HUES48 (cell line): ENCODE results near the gene YTHDC1.
"Not testable (repeated sequence)": the region's sequence is repeated elsewhere in the genome, so short reads cannot be mapped to it uniquely, and the experiment has no call there.

Source experiments
- H3K27ac ChIP-seq: one replicate; pipeline ENCODE4 v1.7.0; 2013; ENCODE audit warnings: low read depth, low read length, inconsistent platforms
- H3K27me3 ChIP-seq: 2 replicates; pipeline ENCODE4 v1.6.1; 2013; ENCODE audit warnings: mild to moderate bottlenecking, low read length; ENCODE audit not compliant: control insufficient read depth, insufficient read depth
- H3K36me3 ChIP-seq: 2 replicates; pipeline ENCODE4 v1.6.1; 2013; ENCODE audit warnings: low read length; ENCODE audit not compliant: control insufficient read depth, insufficient read depth
- H3K4me1 ChIP-seq: 2 replicates; pipeline ENCODE4 v1.6.1; 2013; ENCODE audit warnings: mild to moderate bottlenecking, low read length; ENCODE audit not compliant: control insufficient read depth, insufficient read depth
- H3K4me3 ChIP-seq: 2 replicates; pipeline ENCODE4 v1.5.1; 2013; ENCODE audit warnings: mild to moderate bottlenecking, low read depth, low read length
- H3K9ac ChIP-seq: 2 replicates; pipeline ENCODE4 v1.6.1; 2013; ENCODE audit warnings: mild to moderate bottlenecking, low read depth, low read length, moderate library complexity
- H3K9me3 ChIP-seq: 2 replicates; pipeline ENCODE4 v1.6.1; 2013; ENCODE audit warnings: low read length; ENCODE audit not compliant: control insufficient read depth, insufficient read depth

The YTHDC1 gene

GRCh38 chr4:68349649-68350360, at the start of gene YTHDC1:
TSS of gene YTHDC1 (minus strand) at chr4:68350090. CDS start at chr4:68349753, 337 bp downstream.
- Histone ChIP-seq H3K9me3 (no peaks in the 10 kb centered on the region), H3K36me3 (peaks cover 12% of the 10 kb centered on the region; the same call in 1 of the 2 replicates), H3K4me1 (peaks cover 18% of the 10 kb centered on the region), H3K27me3 (no peaks in the 10 kb centered on the region), H3K4me3 (peak within 1 kb of the TSS; percentile 97), H3K27ac (peak within 1 kb of the TSS; percentile 97), H3K9ac (peak within 1 kb of the TSS; percentile 99)

GRCh38 chr4:68399306-68399705, 49.4 kb upstream of the YTHDC1 start:
- Histone ChIP-seq H3K4me3 (no peak overlapping the region), H3K9me3 (no peaks in the 10 kb centered on the region), H3K9ac (no peak overlapping the region), H3K4me1 (peaks cover 9% of the 10 kb centered on the region), H3K27ac (no peak overlapping the region), H3K36me3 (no peaks in the 10 kb centered on the region), H3K27me3 (no peaks in the 10 kb centered on the region)

GRCh38 chr4:68396756-68397155, 46.9 kb upstream of the YTHDC1 start:
- H3K27ac ChIP-seq = no peak overlapping the region
- no peaks in the 10 kb centered on the region for H3K9me3 ChIP-seq

GRCh38 chr4:68391436-68391835, 41.5 kb upstream of the YTHDC1 start:
- Histone ChIP-seq H3K9me3 (no peaks in the 10 kb centered on the region), H3K27ac (no peak overlapping the region), H3K27me3 (no peaks in the 10 kb centered on the region), H3K36me3 (no peaks in the 10 kb centered on the region), H3K9ac (no peak overlapping the region), H3K4me1 (peaks cover 31% of the 10 kb centered on the region), H3K4me3 (no peak overlapping the region)

More at GRCh38 chr4:68396756-68397155, 46.9 kb upstream of the YTHDC1 start:
- no peaks in the 10 kb centered on the region for H3K36me3 ChIP-seq
- no peaks in the 10 kb centered on the region for H3K4me1 ChIP-seq
- no peak overlapping the region for H3K4me3 ChIP-seq
- no peak overlapping the region for H3K9ac ChIP-seq
- no peaks in the 10 kb centered on the region for H3K27me3 ChIP-seq

GRCh38 chr4:68390205-68390935, 40.5 kb upstream of the YTHDC1 start:
- Histone ChIP-seq H3K4me3 (no peak overlapping the region), H3K4me1 (peaks cover 31% of the 10 kb centered on the region), H3K9me3 (no peaks in the 10 kb centered on the region), H3K27me3 (no peaks in the 10 kb centered on the region), H3K9ac (0 out of 2 replicates have a peak overlapping the region, but pooled peaks have one; percentile 9), H3K36me3 (no peaks in the 10 kb centered on the region), H3K27ac (peak overlapping the region; percentile 73)

- H3K36me3 ChIP-seq, H3K9me3 ChIP-seq, H3K27me3 ChIP-seq, H3K4me3 ChIP-seq: not testable (repeated sequence)
- H3K27ac ChIP-seq = peak overlapping the region; percentile 73
- H3K4me1 ChIP-seq = peaks cover 31% of the 10 kb centered on the region
- H3K9ac ChIP-seq = 0 out of 2 replicates have a peak overlapping the region, but pooled peaks have one; percentile 9
Measured at GRCh38 chr4:68389386-68389913, 39.6 kb upstream of the YTHDC1 start.

- H3K4me1 ChIP-seq = peaks cover 31% of the 10 kb centered on the region
- no peaks in the 10 kb centered on the region for H3K9me3 ChIP-seq
- 0 out of 2 replicates have a peak overlapping the region, but pooled peaks have one; percentile 9 for H3K9ac ChIP-seq
- H3K27me3 ChIP-seq = no peaks in the 10 kb centered on the region
- no peak overlapping the region for H3K4me3 ChIP-seq
- H3K36me3 ChIP-seq = no peaks in the 10 kb centered on the region
- no peak overlapping the region for H3K27ac ChIP-seq
Measured at GRCh38 chr4:68388347-68388865, 38.5 kb upstream of the YTHDC1 start.

- Histone ChIP-seq H3K4me3 (no peak overlapping the region), H3K27me3 (no peaks in the 10 kb centered on the region), H3K4me1 (peaks cover 19% of the 10 kb centered on the region), H3K27ac (no peak overlapping the region), H3K9me3 (no peaks in the 10 kb centered on the region), H3K9ac (no peak overlapping the region), H3K36me3 (no peaks in the 10 kb centered on the region)
Measured at GRCh38 chr4:68385267-68385666, 35.4 kb upstream of the YTHDC1 start.

- H3K27me3 ChIP-seq = no peaks in the 10 kb centered on the region
- H3K4me3 ChIP-seq = no peak overlapping the region
- H3K36me3 ChIP-seq = no peaks in the 10 kb centered on the region
- H3K4me1 ChIP-seq = peaks cover 12% of the 10 kb centered on the region
- no peak overlapping the region for H3K9ac ChIP-seq
- no peaks in the 10 kb centered on the region for H3K9me3 ChIP-seq
- H3K27ac ChIP-seq = no peak overlapping the region
Measured at GRCh38 chr4:68383115-68383514, 33.2 kb upstream of the YTHDC1 start.

GRCh38 chr4:68378226-68378625, 28.3 kb upstream of the YTHDC1 start:
- Histone ChIP-seq H3K9ac (no peak overlapping the region), H3K4me3 (no peak overlapping the region), H3K4me1 (peaks cover 41% of the 10 kb centered on the region), H3K27ac (peak overlapping the region; percentile 27), H3K9me3 (no peaks in the 10 kb centered on the region), H3K27me3 (no peaks in the 10 kb centered on the region), H3K36me3 (no peaks in the 10 kb centered on the region)
